Measurements from ENCODE around the gene AUH. TPM values are rescaled to one million over a fixed set of nuclear protein-coding genes. Genes with fewer than 3 reads are reported as not detected.

Gene AUH
- total and polyA plus RNA-seq, 8 donors: 13.6 to 33.7 (median 23.0) TPM

DNA sequence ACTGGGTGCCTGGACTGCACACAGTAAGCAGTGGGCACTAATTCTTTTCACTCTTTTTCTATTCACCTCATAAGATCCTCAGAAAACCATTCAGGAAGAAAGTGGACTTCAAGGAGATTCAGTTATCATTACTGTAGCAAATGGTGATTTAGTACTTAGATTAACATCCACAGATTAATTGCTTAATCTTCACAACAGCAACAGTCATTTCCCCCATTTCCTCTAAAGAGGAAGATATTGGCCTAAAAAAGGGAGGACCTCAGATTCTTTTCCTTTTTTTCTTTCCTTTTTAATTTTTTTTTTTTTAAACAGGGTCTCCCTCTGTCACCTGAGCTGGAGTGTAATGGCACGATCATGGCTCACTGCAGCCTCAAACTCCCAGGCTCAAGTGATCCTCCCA lies 64.4 kb downstream of the AUH start:
- H3K27me3 ChIP-seq: no peaks in the 10 kb centered on the region
- peak overlapping the region in 1 of 2 donors; percentile 8 for H3K27ac ChIP-seq
- no peaks in the 10 kb centered on the region for H3K9me3 ChIP-seq
- intact Hi-C loops (cut with DNase I): no loop called here
- peaks cover 1 to 40% of the 10 kb centered on the region in 2 donors for H3K4me1 ChIP-seq
- DNase-seq (no peak), ATAC-seq (no peak)
- TF ChIP-seq, protein P1, sequence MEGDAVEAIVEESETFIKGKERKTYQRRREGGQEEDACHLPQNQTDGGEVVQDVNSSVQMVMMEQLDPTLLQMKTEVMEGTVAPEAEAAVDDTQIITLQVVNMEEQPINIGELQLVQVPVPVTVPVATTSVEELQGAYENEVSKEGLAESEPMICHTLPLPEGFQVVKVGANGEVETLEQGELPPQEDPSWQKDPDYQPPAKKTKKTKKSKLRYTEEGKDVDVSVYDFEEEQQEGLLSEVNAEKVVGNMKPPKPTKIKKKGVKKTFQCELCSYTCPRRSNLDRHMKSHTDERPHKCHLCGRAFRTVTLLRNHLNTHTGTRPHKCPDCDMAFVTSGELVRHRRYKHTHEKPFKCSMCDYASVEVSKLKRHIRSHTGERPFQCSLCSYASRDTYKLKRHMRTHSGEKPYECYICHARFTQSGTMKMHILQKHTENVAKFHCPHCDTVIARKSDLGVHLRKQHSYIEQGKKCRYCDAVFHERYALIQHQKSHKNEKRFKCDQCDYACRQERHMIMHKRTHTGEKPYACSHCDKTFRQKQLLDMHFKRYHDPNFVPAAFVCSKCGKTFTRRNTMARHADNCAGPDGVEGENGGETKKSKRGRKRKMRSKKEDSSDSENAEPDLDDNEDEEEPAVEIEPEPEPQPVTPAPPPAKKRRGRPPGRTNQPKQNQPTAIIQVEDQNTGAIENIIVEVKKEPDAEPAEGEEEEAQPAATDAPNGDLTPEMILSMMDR (IDR thresholded peaks at IDR 0.05): no peak
- H3K4me3 ChIP-seq: no peak overlapping the region
- peaks cover 0 to 33% of the 10 kb centered on the region in 2 donors for H3K36me3 ChIP-seq

DNA sequence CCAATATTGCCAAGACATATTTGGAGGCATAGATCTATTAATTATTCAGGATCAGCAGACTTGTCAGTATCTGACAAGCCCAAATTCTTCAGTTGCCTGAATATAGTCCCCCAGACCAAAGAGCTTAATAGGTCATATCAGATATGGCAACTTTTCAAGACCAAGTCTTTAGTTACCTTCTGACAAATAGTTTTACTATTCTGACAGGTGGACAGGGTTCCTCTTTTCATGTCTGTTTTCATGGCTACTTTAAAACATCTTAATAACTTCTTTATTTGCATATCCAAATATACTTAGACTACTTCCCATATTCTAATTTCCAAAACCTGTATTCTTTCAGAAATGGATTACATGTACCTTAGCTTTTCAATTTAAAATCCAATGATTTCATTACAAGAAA lies 65.4 kb downstream of the AUH start:
- no peak for ATAC-seq
- DNase-seq: no peak
- Histone ChIP-seq H3K4me1 (peaks cover 0 to 36% of the 10 kb centered on the region in 2 donors), H3K9me3 (no peaks in the 10 kb centered on the region), H3K27me3 (no peaks in the 10 kb centered on the region), H3K36me3 (peaks cover 0 to 36% of the 10 kb centered on the region in 2 donors), H3K4me3 (no peak overlapping the region), H3K27ac (no peak overlapping the region)
- intact Hi-C loops (cut with DNase I): no loop called here
- TF ChIP-seq, protein P1 (IDR thresholded peaks at IDR 0.05): no peak

DNA sequence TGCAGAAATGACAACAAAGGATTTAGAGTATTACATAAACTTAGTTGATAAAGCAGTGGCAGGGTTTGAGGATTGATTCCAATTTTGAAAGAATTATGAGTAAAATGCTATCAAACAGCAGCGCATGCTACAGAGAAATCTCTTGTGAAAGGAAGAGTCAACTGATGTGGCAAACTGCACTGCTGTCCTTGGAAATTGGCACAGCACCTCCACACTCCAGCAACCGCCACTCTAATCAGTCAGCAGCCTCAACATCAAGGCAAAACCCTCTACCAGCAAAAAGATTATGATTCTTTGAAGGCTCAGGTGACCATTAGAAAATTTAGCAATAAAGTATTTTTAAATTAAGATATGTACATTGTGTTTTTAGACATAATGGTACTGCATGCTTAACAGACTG lies 66.4 kb downstream of the AUH start:
- peaks cover 0 to 32% of the 10 kb centered on the region in 2 donors for H3K4me1 ChIP-seq
- TF ChIP-seq, protein P1 (IDR thresholded peaks at IDR 0.05): no peak
- intact Hi-C loops (cut with DNase I): no loop called here
- no peaks in the 10 kb centered on the region for H3K9me3 ChIP-seq
- no peaks in the 10 kb centered on the region for H3K27me3 ChIP-seq
- peaks cover 0 to 36% of the 10 kb centered on the region in 2 donors for H3K36me3 ChIP-seq
- H3K4me3 ChIP-seq: no peak overlapping the region
- ATAC-seq (no peak), DNase-seq (no peak)
- H3K27ac ChIP-seq: no peak overlapping the region

DNA sequence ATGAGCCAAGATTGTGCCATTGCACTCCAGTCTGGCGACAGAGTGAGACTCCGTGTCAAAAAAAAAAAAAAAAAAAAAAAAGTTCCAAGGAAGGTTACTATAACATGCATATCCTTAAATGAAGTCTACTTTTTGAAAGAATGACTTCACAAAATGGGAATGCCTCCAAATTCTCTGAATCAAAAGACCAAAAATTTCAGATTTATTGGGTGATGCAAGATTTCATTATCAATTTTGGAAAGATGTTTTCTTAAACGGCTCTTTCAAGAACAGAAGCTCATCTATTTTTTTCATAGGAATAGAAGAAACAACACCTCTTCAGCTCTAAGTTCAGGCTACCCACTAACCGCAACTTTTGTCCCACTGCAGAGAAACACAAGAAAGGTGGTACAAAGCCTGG lies 69.9 kb downstream of the AUH start:
- peak in 2 of 4 donors; percentile 50 to 64 for DNase-seq
- peaks cover 0 to 3% of the 10 kb centered on the region in 2 donors for H3K4me1 ChIP-seq
- intact Hi-C loops (cut with DNase I): no loop called here

DNA sequence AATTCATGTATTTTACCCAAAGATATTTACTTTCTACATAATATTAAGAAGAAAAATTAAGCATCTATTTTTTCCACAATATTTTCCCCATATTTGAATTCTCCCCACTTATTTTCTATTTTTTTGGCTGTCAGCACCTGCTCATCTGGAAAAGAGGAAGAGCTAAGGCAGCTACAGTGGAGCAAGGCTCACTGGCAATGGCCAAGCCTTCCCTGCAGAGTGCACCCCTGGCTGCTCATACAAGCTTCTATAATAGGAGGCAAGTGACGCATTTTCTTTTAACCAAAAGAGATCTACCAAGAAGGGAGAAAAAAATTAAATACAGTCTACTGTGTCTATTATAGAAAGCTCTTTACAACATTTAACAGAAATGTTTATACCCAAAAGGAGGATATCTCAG lies 72.5 kb downstream of the AUH start:
- Histone ChIP-seq H3K36me3 (peaks cover 0 to 22% of the 10 kb centered on the region in 2 donors), H3K27me3 (no peaks in the 10 kb centered on the region), H3K4me3 (no peak overlapping the region), H3K4me1 (no peaks in the 10 kb centered on the region), H3K9me3 (no peaks in the 10 kb centered on the region), H3K27ac (no peak overlapping the region)
- ATAC-seq (no peak), DNase-seq (no peak)
- TF ChIP-seq, protein P1 (IDR thresholded peaks at IDR 0.05): no peak
- intact Hi-C loops (cut with DNase I): no loop called here

More for the DNA sequence above, 69.9 kb downstream of the AUH start:
- no peak overlapping the region for H3K4me3 ChIP-seq
- no peak for ATAC-seq
- H3K36me3 ChIP-seq: peaks cover 0 to 36% of the 10 kb centered on the region in 2 donors
- no peaks in the 10 kb centered on the region for H3K9me3 ChIP-seq
- H3K27ac ChIP-seq: no peak overlapping the region
- H3K27me3 ChIP-seq: no peaks in the 10 kb centered on the region
- TF ChIP-seq, protein P1 (IDR thresholded peaks at IDR 0.05): no peak
